Body of pancreas (tissue), 4 donors: Measurements from ENCODE around the gene DTX1.

Experiments
- POLR2A ChIP-seq, 3 donors: fragments of 450-650 bp; IDR thresholded peaks; one replicate each; pipeline ENCODE4 v1.6.1; 2016; ENCODE audit warnings: antibody characterized with exemption in 3 of 3, mild to moderate bottlenecking in 2 of 3
- TF ChIP-seq, protein P1 (sequence below), 7 experiments: fragments of 450-650 bp in 4 of 7; fragments of 200-600 bp in 3 of 7; sonication (generic) in 3 of 7; IDR thresholded peaks; one replicate each; pipeline ENCODE4 v1.5.1; 2016 to 2019; ENCODE audit warnings: antibody characterized with exemption in 7 of 7

DNA sequence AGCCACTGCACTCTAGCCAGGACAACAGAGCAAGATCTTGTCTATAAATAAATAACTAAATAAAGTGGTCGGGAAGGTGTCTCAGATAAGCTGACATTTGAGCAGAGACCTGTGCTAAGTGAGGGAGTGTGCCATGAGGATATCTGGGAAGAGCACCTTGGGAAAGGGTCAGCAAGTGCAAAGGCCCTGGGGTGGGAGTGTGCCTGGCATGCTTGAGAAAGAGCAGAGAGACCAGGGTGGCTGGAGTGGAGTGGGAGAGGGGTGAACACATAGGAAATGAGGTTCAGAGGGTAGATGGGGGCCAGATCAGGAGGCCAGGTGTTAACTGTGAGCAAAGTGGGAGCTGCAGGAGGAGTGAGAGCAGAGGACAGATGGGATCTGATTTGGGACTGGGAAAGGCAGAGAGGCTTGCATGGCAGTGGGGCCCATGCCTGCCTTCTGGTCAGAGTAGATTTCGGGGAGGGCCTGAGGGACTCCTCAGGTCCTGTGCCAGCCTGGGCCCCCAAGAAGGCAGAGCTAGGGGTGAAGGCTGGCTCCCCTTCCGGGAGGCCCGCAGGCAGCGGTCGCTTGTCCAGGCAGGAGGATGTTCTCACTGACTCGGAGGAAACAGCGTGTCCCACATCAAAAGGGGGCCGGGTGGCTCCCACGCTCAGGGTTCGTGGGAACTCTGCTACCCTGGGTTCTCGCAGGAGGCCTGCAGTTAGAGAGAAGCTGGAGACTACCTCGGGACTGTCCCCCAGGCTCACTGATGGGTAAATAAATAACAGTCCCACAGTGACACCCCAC, 32.6 kb downstream of the DTX1 start:
- TF ChIP-seq, protein P1, sequence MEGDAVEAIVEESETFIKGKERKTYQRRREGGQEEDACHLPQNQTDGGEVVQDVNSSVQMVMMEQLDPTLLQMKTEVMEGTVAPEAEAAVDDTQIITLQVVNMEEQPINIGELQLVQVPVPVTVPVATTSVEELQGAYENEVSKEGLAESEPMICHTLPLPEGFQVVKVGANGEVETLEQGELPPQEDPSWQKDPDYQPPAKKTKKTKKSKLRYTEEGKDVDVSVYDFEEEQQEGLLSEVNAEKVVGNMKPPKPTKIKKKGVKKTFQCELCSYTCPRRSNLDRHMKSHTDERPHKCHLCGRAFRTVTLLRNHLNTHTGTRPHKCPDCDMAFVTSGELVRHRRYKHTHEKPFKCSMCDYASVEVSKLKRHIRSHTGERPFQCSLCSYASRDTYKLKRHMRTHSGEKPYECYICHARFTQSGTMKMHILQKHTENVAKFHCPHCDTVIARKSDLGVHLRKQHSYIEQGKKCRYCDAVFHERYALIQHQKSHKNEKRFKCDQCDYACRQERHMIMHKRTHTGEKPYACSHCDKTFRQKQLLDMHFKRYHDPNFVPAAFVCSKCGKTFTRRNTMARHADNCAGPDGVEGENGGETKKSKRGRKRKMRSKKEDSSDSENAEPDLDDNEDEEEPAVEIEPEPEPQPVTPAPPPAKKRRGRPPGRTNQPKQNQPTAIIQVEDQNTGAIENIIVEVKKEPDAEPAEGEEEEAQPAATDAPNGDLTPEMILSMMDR (IDR thresholded peaks at IDR 0.05) = no peak
- no peak for TF ChIP-seq POLR2A (IDR thresholded peaks at IDR 0.05)
